ENCODE results near the gene MEGF6. TPM values are rescaled to one million over a fixed set of nuclear protein-coding genes. Genes with fewer than 3 reads are reported as not detected.

The MEGF6 gene
- total and polyA plus RNA-seq, 9 of the 15 experiments (the other 6 are each of a cell fraction or from before 2014, with no cell fraction given), result 0.03 to 1.7 (median 0.24) TPM; not detected in 3

GRCh38 chr1:3533067-3534048 lies 78.0 kb downstream of the MEGF6 start:
- ATAC-seq (peak; percentile 82), DNase-seq (ENCODE audit: extremely low read depth in 1 of 4, low spot score in 3 of 4) (peak; percentile 40 to 65 (median 46)), FAIRE-seq (peak; percentile 60)
- H2AFZ ChIP-seq (ENCODE audit: low read depth, low read length), result no peak overlapping the region
- H4K20me1 ChIP-seq (replicated peaks; ENCODE audit: control insufficient read depth, insufficient read depth, low read length), result peaks cover 52% of the 10 kb centered on the region
- ChIA-PET CTCF (ENCODE audit: low intra/inter-chr PET ratio) (no interaction called here), POLR2A (interaction anchor here (0.6 to 1.6 kb wide), 3 partner anchors 9 to 1919 kb away, joined by 3 to 6 read pairs (median 3); no protein-coding TSS in a partner anchor)
- BruUV-seq (replicated peaks), result no TSS peak
- H3K79me2 ChIP-seq (ENCODE audit: control insufficient read depth, insufficient read depth, low read length), result no peaks in the 10 kb centered on the region
- intact Hi-C loops (cut with micrococcal nuclease) (no loop called here), in situ Hi-C loops (cut with MboI) (no loop called here)
- H3K9ac ChIP-seq (ENCODE audit: insufficient read depth in 1 of 2, low read depth in 2 of 2, low read length in 2 of 2), result no peak overlapping the region
- H3K9me3 ChIP-seq (replicated peaks; ENCODE audit: control insufficient read depth, insufficient read depth, low read depth, low read length), result no peaks in the 10 kb centered on the region
- 8% methylated on average over 30 of the region's 30 CpGs for WGBS (ENCODE audit: insufficient coverage, low coverage, missing lambda C conversion rate)
- H3K4me2 ChIP-seq (ENCODE audit: insufficient read depth, low read length), result no peak overlapping the region
- H3K4me3 ChIP-seq, result no peak overlapping the region
- no peak overlapping the region for H3K27ac ChIP-seq (ENCODE audit: extremely low read depth, low read depth, low read length)
- no peaks in the 10 kb centered on the region for H3K36me3 ChIP-seq (ENCODE audit: control insufficient read depth, insufficient read depth, low read length)
- no peaks in the 10 kb centered on the region for H3K9me1 ChIP-seq (ENCODE audit: control insufficient read depth, insufficient read depth, low read length)
- peaks cover 23 to 81% of the 10 kb centered on the region in 2 experiments; a peak in 4 of 5 replicates for H3K27me3 ChIP-seq (ENCODE audit: control insufficient read depth in 2 of 2, insufficient read depth in 2 of 2, low read length in 2 of 2)
- peaks cover 0 to 68% of the 10 kb centered on the region in 2 experiments; a peak in 3 of 5 replicates for H3K4me1 ChIP-seq (replicated peaks in 1 of 2; ENCODE audit: control insufficient read depth in 2 of 2, insufficient read depth in 2 of 2, low read length in 2 of 2)
- no peak for TF ChIP-seq FOXJ2 (tag; IDR thresholded peaks at IDR 0.05)
- no peak for TF ChIP-seq ZNF134 (CRISPR knock-in tag; conservative IDR thresholded peaks at IDR 0.05)
- no peak for TF ChIP-seq ZC3H11A (IDR thresholded peaks at IDR 0.05; ENCODE audit: low read depth, low read length)
- TF ChIP-seq LARP7 (IDR thresholded peaks at IDR 0.05), result no peak
- TF ChIP-seq MTA1 (IDR thresholded peaks at IDR 0.05; ENCODE audit: borderline replicate concordance), result no peak
- TF ChIP-seq HOMEZ (CRISPR knock-in tag; IDR thresholded peaks at IDR 0.05), result no peak
- no peak for TF ChIP-seq ZNF232 (CRISPR knock-in tag; IDR thresholded peaks at IDR 0.05)
- TF ChIP-seq SMC3 (conservative IDR thresholded peaks at IDR 0.05; ENCODE audit: insufficient read depth, low read depth, low read length), result 0 out of 2 replicates have a peak, but pooled peaks have one; percentile 1
- no peak for TF ChIP-seq ZNF449 (CRISPR knock-in tag; IDR thresholded peaks at IDR 0.05)
- no peak for TF ChIP-seq MIER1 (IDR thresholded peaks at IDR 0.05; ENCODE audit: low read depth)
- no peak for TF ChIP-seq SIN3A (IDR thresholded peaks at IDR 0.05; ENCODE audit: borderline replicate concordance in 2 of 2, control insufficient read depth in 1 of 2, low read depth in 2 of 2, low read length in 2 of 2)
- TF ChIP-seq HNRNPLL (IDR thresholded peaks at IDR 0.05; ENCODE audit: low read depth, low read length, poor library complexity, severe bottlenecking), result no peak
- no peak for TF ChIP-seq IFI16 (CRISPR knock-in tag; IDR thresholded peaks at IDR 0.05)
- TF ChIP-seq FUS (optimal IDR thresholded peaks at IDR 0.05; ENCODE audit: low read depth, low read length), result no peak
- no peak for TF ChIP-seq ZBTB17 (CRISPR knock-in tag; IDR thresholded peaks at IDR 0.05)
- TF ChIP-seq ZNF12 (CRISPR knock-in tag; IDR thresholded peaks at IDR 0.05), result no peak
- no peak for TF ChIP-seq HMG20A (CRISPR knock-in tag; conservative IDR thresholded peaks at IDR 0.05)
- TF ChIP-seq MCM5 (IDR thresholded peaks at IDR 0.05; ENCODE audit: low read depth), result no peak
- TF ChIP-seq TBP (optimal IDR thresholded peaks at IDR 0.05; ENCODE audit: low read depth, low read length), result peak; percentile 34
- no peak for TF ChIP-seq NCOA6 (IDR thresholded peaks at IDR 0.05)
- no peak for TF ChIP-seq GTF2F1 (IDR thresholded peaks at IDR 0.05; ENCODE audit: low read depth, low read length)
- TF ChIP-seq KHSRP (IDR thresholded peaks at IDR 0.05), result no peak
- no peak for TF ChIP-seq POLR2A (conservative IDR thresholded peaks at IDR 0.05)

All from K562 (cell line).